Hepatocyte (in vitro differentiated cells): ENCODE results near the gene ODF2. TPM values are rescaled to one million over a fixed set of nuclear protein-coding genes. Genes with fewer than 3 reads are reported as not detected.
"Not testable (repeated sequence)": the region's sequence is repeated elsewhere in the genome, so short reads cannot be mapped to it uniquely, and the experiment has no call there.

ENCODE experiments used
- DNase-seq: peaks from one replicate; pipeline ENCODE4 v3.0.0-alpha.2; 2016; ENCODE audit warnings: low spot score
- H2AFZ ChIP-seq: fragments of 200-600 bp; sonication (generic); 2 replicates; pipeline ENCODE4 v1.6.0; 2016; ENCODE audit warnings: antibody characterized with exemption, mild to moderate bottlenecking
- H3K27ac ChIP-seq: fragments of 200-600 bp; sonication (generic); 2 replicates; pipeline ENCODE4 v1.5.1; 2016; ENCODE audit warnings: mild to moderate bottlenecking
- H3K27me3 ChIP-seq: fragments of 200-600 bp; sonication (generic); 2 replicates; pipeline ENCODE4 v1.6.1; 2016
- H3K36me3 ChIP-seq: fragments of 200-600 bp; sonication (generic); replicated peaks from 2 replicates; pipeline ENCODE4 v1.5.1; 2016; ENCODE audit warnings: low read depth; ENCODE audit not compliant: insufficient read depth
- H3K4me1 ChIP-seq: fragments of 200-600 bp; sonication (generic); 2 replicates; pipeline ENCODE4 v1.5.1; 2016; ENCODE audit warnings: mild to moderate bottlenecking, moderate library complexity; ENCODE audit not compliant: insufficient read depth
- H3K4me2 ChIP-seq: fragments of 200-600 bp; sonication (generic); 2 replicates; pipeline ENCODE4 v1.6.0; 2016
- H3K4me3 ChIP-seq: fragments of 200-600 bp; sonication (generic); 2 replicates; pipeline ENCODE4 v1.5.1; 2016; ENCODE audit warnings: mild to moderate bottlenecking
- H3K79me2 ChIP-seq: fragments of 200-600 bp; sonication (generic); 2 replicates; pipeline ENCODE4 v1.6.0; 2017; ENCODE audit warnings: mild to moderate bottlenecking
- H3K9me2 ChIP-seq: fragments of 200-600 bp; sonication (generic); replicated peaks from 2 replicates; pipeline ENCODE4 v1.6.0; 2017; ENCODE audit warnings: mild to moderate bottlenecking; ENCODE audit not compliant: insufficient read depth
- H3K9me3 ChIP-seq: fragments of 200-600 bp; sonication (generic); 2 replicates; pipeline ENCODE4 v1.5.1; 2016; ENCODE audit warnings: low read depth, mild to moderate bottlenecking
- H4K20me1 ChIP-seq: fragments of 200-600 bp; sonication (generic); 2 replicates; pipeline ENCODE4 v1.6.0; 2016; ENCODE audit warnings: mild to moderate bottlenecking; ENCODE audit not compliant: insufficient read depth, poor library complexity, severe bottlenecking
- EZH2 ChIP-seq: fragments of 200-600 bp; sonication (generic); IDR thresholded peaks from 2 replicates; pipeline ENCODE4 v1.6.1; 2016; ENCODE audit warnings: antibody characterized with exemption, mild to moderate bottlenecking, borderline replicate concordance
- EZH2phosphoT487 ChIP-seq: fragments of 200-600 bp; sonication (generic); IDR thresholded peaks from one replicate; pipeline ENCODE4 v1.6.1; 2018; ENCODE audit warnings: antibody characterized with exemption, mild to moderate bottlenecking, low read depth, moderate library complexity; ENCODE audit not compliant: unreplicated experiment, severe bottlenecking
- WGBS: methylation state at CpG from one replicate; pipeline ENCODE4 v1.1.6; 2016; ENCODE audit warnings: low lambda C conversion rate; ENCODE audit errors: missing lambda C conversion rate; 5-methylcytosine and 5-hydroxymethylcytosine counted together
- polyA plus RNA-seq: library from polyadenylated mRNA; unstranded; fragments of >200 nt; fragmentation: Nextera tagmentation; extraction: Ambion mirVana; gene quantifications from 2 replicates; pipeline ENCODE4 v1.2.1, GENCODE V29; 2016
- total RNA-seq: library from RNA; depleted of rRNA; stranded (reverse); fragments of >200 nt; gene quantifications from 2 replicates; pipeline ENCODE4 v1.2.3, GENCODE V29; 2014
- TF ChIP-seq, protein P1 (sequence below): fragments of 200-600 bp; sonication (generic); IDR thresholded peaks from 2 replicates; pipeline ENCODE4 v1.5.1; 2016; ENCODE audit warnings: antibody characterized with exemption, mild to moderate bottlenecking; ENCODE audit not compliant: poor library complexity

The ODF2 gene
- total and polyA plus RNA-seq, 2 experiments from 2014 or later, result 18.4 to 20.5 TPM

DNA sequence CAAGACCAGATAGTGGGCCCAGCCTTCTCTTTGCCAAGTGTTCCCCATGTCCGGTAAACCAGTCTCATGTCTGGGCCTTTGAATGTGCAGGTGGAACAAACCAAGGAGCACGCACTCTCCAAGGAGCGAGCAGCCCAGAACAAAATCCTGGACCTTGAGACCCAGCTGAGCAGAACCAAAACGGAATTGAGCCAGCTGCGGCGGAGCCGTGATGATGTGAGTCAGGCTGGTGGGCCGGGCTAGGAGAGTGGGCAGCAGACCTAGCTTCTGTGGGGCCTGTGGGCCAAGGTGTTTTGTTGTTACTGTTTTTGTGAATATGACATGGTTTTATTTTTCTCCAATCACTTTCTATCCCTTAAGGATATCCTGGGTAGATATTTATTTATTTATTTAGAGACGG lies 43.1 kb downstream of the ODF2 start:
- Histone ChIP-seq H3K27me3 (no peaks in the 10 kb centered on the region), H3K27ac (no peak overlapping the region), H3K9me2 (no peaks in the 10 kb centered on the region), H3K4me2 (no peak overlapping the region), H3K4me3 (no peak overlapping the region), H3K79me2 (no peaks in the 10 kb centered on the region), H3K4me1 (peaks cover 4% of the 10 kb centered on the region), H3K9me3 (no peaks in the 10 kb centered on the region), H3K36me3 (no peaks in the 10 kb centered on the region), H4K20me1 (no peaks in the 10 kb centered on the region), H2AFZ (no peak overlapping the region)
- no peak for DNase-seq
- TF ChIP-seq, protein P1, sequence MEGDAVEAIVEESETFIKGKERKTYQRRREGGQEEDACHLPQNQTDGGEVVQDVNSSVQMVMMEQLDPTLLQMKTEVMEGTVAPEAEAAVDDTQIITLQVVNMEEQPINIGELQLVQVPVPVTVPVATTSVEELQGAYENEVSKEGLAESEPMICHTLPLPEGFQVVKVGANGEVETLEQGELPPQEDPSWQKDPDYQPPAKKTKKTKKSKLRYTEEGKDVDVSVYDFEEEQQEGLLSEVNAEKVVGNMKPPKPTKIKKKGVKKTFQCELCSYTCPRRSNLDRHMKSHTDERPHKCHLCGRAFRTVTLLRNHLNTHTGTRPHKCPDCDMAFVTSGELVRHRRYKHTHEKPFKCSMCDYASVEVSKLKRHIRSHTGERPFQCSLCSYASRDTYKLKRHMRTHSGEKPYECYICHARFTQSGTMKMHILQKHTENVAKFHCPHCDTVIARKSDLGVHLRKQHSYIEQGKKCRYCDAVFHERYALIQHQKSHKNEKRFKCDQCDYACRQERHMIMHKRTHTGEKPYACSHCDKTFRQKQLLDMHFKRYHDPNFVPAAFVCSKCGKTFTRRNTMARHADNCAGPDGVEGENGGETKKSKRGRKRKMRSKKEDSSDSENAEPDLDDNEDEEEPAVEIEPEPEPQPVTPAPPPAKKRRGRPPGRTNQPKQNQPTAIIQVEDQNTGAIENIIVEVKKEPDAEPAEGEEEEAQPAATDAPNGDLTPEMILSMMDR, result no peak
- TF ChIP-seq EZH2 (no peak), EZH2phosphoT487 (no peak)
- WGBS, result 96% methylated on average over 9 of the region's 9 CpGs

DNA sequence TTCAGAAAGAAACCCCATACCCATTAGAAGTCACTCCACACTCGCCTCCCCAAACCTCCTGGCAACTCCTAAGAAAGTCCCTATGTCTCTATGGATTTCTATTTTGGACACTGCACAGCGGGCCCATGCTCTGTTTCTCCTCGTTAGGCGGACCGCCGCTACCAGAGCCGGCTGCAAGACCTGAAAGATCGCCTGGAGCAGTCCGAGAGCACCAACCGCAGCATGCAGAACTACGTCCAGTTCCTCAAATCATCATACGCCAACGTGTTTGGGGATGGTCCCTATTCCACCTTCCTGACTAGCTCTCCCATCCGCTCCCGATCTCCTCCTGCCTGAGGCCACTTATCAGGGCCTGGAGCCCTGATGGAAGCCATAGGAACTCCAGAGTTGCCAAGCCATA lies 44.1 kb downstream of the ODF2 start:
- Histone ChIP-seq H3K9me2 (no peaks in the 10 kb centered on the region), H4K20me1 (no peaks in the 10 kb centered on the region), H2AFZ (no peak overlapping the region), H3K4me3 (no peak overlapping the region), H3K27me3 (no peaks in the 10 kb centered on the region), H3K36me3 (no peaks in the 10 kb centered on the region), H3K9me3 (no peaks in the 10 kb centered on the region), H3K79me2 (no peaks in the 10 kb centered on the region), H3K4me1 (peaks cover 5% of the 10 kb centered on the region), H3K27ac (no peak overlapping the region), H3K4me2 (no peak overlapping the region)
- DNase-seq, result no peak
- no peak for TF ChIP-seq EZH2phosphoT487
- no peak for TF ChIP-seq EZH2
- TF ChIP-seq, protein P1, result no peak
- 96% methylated on average over 15 of the region's 15 CpGs for WGBS

DNA sequence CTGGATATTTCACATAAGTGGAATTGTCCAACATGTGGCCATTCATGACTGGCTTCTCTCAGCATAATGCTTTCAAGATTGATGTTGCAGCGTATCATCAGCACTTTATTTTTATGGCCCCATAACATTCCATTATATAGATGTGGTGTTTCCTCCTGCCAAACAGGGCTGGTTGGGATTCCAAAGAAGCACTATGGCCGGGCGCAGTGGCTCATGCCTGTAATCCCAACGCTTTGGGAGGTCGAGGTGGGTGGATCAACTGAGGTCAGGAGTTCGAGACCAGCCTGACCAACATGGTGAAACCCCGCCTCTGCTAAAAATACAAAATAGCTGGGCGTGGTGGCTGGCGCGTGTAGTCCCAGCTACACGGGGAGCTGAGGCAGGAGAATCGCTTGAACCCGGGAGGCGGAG lies 47.6 kb downstream of the ODF2 start:
- H3K9me3 ChIP-seq, H3K4me3 ChIP-seq, H3K9me2 ChIP-seq, H3K36me3 ChIP-seq, H2AFZ ChIP-seq, H3K27me3 ChIP-seq: not testable (repeated sequence)
- Histone ChIP-seq H4K20me1 (peaks cover 14% of the 10 kb centered on the region), H3K27ac (peak overlapping the region; percentile 5), H3K79me2 (peaks cover 25% of the 10 kb centered on the region), H3K4me1 (peaks cover 17% of the 10 kb centered on the region), H3K4me2 (peak overlapping the region; percentile 91)
- peak; percentile 16 for DNase-seq
- WGBS, result 72% methylated on average over 14 of the region's 14 CpGs

DNA sequence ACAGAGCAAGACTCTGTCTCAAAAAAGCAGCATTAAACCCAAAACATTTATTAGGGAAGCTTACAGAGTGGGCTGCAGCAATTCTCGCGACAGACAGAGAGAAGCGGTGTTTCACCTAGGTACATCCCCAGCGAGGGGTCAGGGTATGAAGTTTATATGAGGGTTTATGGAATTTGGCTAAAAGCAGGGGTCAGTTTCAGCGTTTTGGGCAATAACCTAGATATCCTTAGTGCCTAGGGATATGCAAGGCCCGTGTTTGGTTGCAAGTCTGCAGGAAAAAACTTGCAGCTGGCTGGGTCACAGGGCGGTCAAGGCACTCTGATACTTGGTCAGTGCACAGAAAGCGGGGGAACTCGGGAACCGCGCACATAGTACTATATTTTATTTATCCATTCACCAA lies 48.1 kb downstream of the ODF2 start:
- H3K4me2 ChIP-seq, result peak overlapping the region; percentile 91
- 57% methylated on average over 11 of the region's 11 CpGs for WGBS
- DNase-seq, result no peak
- H2AFZ ChIP-seq, result peak overlapping the region; percentile 41
- no peaks in the 10 kb centered on the region for H3K9me3 ChIP-seq
- H3K79me2 ChIP-seq, result peaks cover 25% of the 10 kb centered on the region
- H3K4me1 ChIP-seq, result peaks cover 17% of the 10 kb centered on the region
- TF ChIP-seq EZH2, result no peak
- no peak for TF ChIP-seq EZH2phosphoT487
- TF ChIP-seq, protein P1, result no peak
- H3K4me3 ChIP-seq, result peak overlapping the region; percentile 35
- no peaks in the 10 kb centered on the region for H3K27me3 ChIP-seq
- H4K20me1 ChIP-seq, result peaks cover 14% of the 10 kb centered on the region
- no peaks in the 10 kb centered on the region for H3K36me3 ChIP-seq
- peak overlapping the region; percentile 5 for H3K27ac ChIP-seq
- no peaks in the 10 kb centered on the region for H3K9me2 ChIP-seq
